ENCODE measurements around the gene CTNS.

The CTNS gene

GRCh38 chr17:3683054-3683511, 46.5 kb downstream of the CTNS start:
- no peaks in the 10 kb centered on the region for H3K36me3 ChIP-seq (ENCODE audit: control insufficient read depth, insufficient read depth, low read length)
- H2AFZ ChIP-seq, result no peak overlapping the region
- no peak overlapping the region for H3K27ac ChIP-seq
- peak; percentile 93 for TF ChIP-seq CTCF (IDR thresholded peaks at IDR 0.05)
- no peak overlapping the region for H3K4me3 ChIP-seq (ENCODE audit: low read depth, low read length)
- H3K4me1 ChIP-seq, result peaks cover 9% of the 10 kb centered on the region
- no peak overlapping the region for H3K4me2 ChIP-seq (ENCODE audit: low read length)
- H3K79me2 ChIP-seq, result no peaks in the 10 kb centered on the region
- no peaks in the 10 kb centered on the region for H3K9me3 ChIP-seq (ENCODE audit: control insufficient read depth, low read length)
- H3K27me3 ChIP-seq (ENCODE audit: control insufficient read depth, insufficient read depth, low read length), result no peaks in the 10 kb centered on the region
- H3K9ac ChIP-seq, result no peak overlapping the region

- no peak overlapping the region for H3K9ac ChIP-seq
- no peak overlapping the region for H3K4me2 ChIP-seq (ENCODE audit: low read length)
- H3K4me3 ChIP-seq (ENCODE audit: low read depth, low read length), result no peak overlapping the region
- H3K79me2 ChIP-seq, result no peaks in the 10 kb centered on the region
- H3K9me3 ChIP-seq (ENCODE audit: control insufficient read depth, low read length), result no peaks in the 10 kb centered on the region
- H2AFZ ChIP-seq, result no peak overlapping the region
- H3K36me3 ChIP-seq (ENCODE audit: control insufficient read depth, insufficient read depth, low read length), result no peaks in the 10 kb centered on the region
- H3K4me1 ChIP-seq, result no peaks in the 10 kb centered on the region
- no peaks in the 10 kb centered on the region for H3K27me3 ChIP-seq (ENCODE audit: control insufficient read depth, insufficient read depth, low read length)
- TF ChIP-seq CTCF (IDR thresholded peaks at IDR 0.05), result no peak
- no peak overlapping the region for H3K27ac ChIP-seq
Observed at GRCh38 chr17:3685174-3685573, 48.6 kb downstream of the CTNS start.

GRCh38 chr17:3688027-3688553, 51.5 kb downstream of the CTNS start:
- Histone ChIP-seq H3K9ac (no peak overlapping the region), H3K27me3 (ENCODE audit: control insufficient read depth, insufficient read depth, low read length) (no peaks in the 10 kb centered on the region), H3K9me3 (ENCODE audit: control insufficient read depth, low read length) (no peaks in the 10 kb centered on the region), H3K36me3 (ENCODE audit: control insufficient read depth, insufficient read depth, low read length) (no peaks in the 10 kb centered on the region), H3K27ac (no peak overlapping the region), H3K4me1 (no peaks in the 10 kb centered on the region), H3K79me2 (peaks cover 7% of the 10 kb centered on the region), H3K4me3 (ENCODE audit: low read depth, low read length) (no peak overlapping the region), H2AFZ (no peak overlapping the region), H3K4me2 (ENCODE audit: low read length) (no peak overlapping the region)
- no peak for TF ChIP-seq CTCF (IDR thresholded peaks at IDR 0.05)

- Histone ChIP-seq H3K4me3 (ENCODE audit: low read depth, low read length) (no peak overlapping the region), H3K27ac (no peak overlapping the region), H3K36me3 (ENCODE audit: control insufficient read depth, insufficient read depth, low read length) (no peaks in the 10 kb centered on the region), H3K4me1 (no peaks in the 10 kb centered on the region), H3K4me2 (ENCODE audit: low read length) (no peak overlapping the region), H3K27me3 (ENCODE audit: control insufficient read depth, insufficient read depth, low read length) (no peaks in the 10 kb centered on the region), H3K79me2 (peaks cover 10% of the 10 kb centered on the region), H3K9me3 (ENCODE audit: control insufficient read depth, low read length) (no peaks in the 10 kb centered on the region), H2AFZ (no peak overlapping the region), H3K9ac (no peak overlapping the region)
- no peak for TF ChIP-seq CTCF (IDR thresholded peaks at IDR 0.05)
Observed at GRCh38 chr17:3688852-3689261, 52.3 kb downstream of the CTNS start.

All from parathyroid adenoma (tissue), 2 donors.